ENCODE data around the gene EPN2. TPM values are rescaled to one million over a fixed set of nuclear protein-coding genes. Genes with fewer than 3 reads are reported as not detected.

The EPN2 gene
- total RNA-seq, 2 donors from 2014 or later = 28.7 to 47.9 TPM

- Histone ChIP-seq H3K36me3 (no peaks in the 10 kb centered on the region), H3K27ac (no peak overlapping the region), H3K27me3 (replicated peaks; ENCODE audit: insufficient read depth) (no peaks in the 10 kb centered on the region), H3K9me3 (no peaks in the 10 kb centered on the region), H3K4me1 (ENCODE audit: control insufficient read depth in 1 of 2, low read depth in 2 of 2) (peaks cover 0 to 14% of the 10 kb centered on the region in 2 donors), H3K4me3 (no peak overlapping the region)
- DNase-seq (ENCODE audit: low spot score) = no peak
- no peak for ATAC-seq (ENCODE audit: insufficient number of reproducible peaks, low FRiP score, low read depth)
- no peak for TF ChIP-seq CTCF (IDR thresholded peaks at IDR 0.05)
These were observed 64.2 kb downstream of the EPN2 start for GRCh38 chr17:19301274-19301951.

DNA sequence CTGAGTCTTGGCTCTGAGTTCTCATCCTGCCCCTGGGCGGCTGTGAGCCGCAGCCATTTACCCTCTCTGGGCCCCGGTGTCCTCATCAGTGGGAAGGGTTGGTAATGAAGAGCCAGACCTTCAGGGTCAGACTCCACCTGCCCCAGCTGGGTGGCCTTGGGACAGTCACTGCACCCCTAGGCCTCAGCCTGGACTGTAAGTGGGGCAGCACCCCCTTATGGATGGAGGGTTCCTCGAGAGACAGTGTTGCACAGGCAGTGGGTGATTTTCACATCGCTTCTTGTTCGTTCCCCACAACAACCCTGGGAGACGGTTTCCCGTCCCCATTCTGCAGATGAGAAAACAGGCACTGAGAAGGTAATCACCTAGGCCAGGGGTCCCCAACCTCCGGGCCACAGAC lies 64.8 kb downstream of the EPN2 start:
- Histone ChIP-seq H3K27me3 (replicated peaks; ENCODE audit: insufficient read depth) (no peaks in the 10 kb centered on the region), H3K27ac (no peak overlapping the region), H3K36me3 (no peaks in the 10 kb centered on the region), H3K4me1 (ENCODE audit: control insufficient read depth in 1 of 2, low read depth in 2 of 2) (peaks cover 0 to 14% of the 10 kb centered on the region in 2 donors), H3K4me3 (no peak overlapping the region), H3K9me3 (no peaks in the 10 kb centered on the region)
- ATAC-seq (ENCODE audit: insufficient number of reproducible peaks, low FRiP score, low read depth) (no peak), DNase-seq (ENCODE audit: low spot score) (no peak)
- TF ChIP-seq CTCF (IDR thresholded peaks at IDR 0.05) = no peak

- ATAC-seq (ENCODE audit: insufficient number of reproducible peaks, low FRiP score, low read depth) = no peak
- TF ChIP-seq CTCF (IDR thresholded peaks at IDR 0.05) = no peak
- H3K9me3 ChIP-seq = no peaks in the 10 kb centered on the region
- no peaks in the 10 kb centered on the region for H3K27me3 ChIP-seq (replicated peaks; ENCODE audit: insufficient read depth)
- no peak overlapping the region for H3K4me3 ChIP-seq
- no peaks in the 10 kb centered on the region for H3K36me3 ChIP-seq
- no peak overlapping the region for H3K27ac ChIP-seq
- no peak for DNase-seq (ENCODE audit: low spot score)
- H3K4me1 ChIP-seq (ENCODE audit: control insufficient read depth in 1 of 2, low read depth in 2 of 2) = peaks cover 0 to 14% of the 10 kb centered on the region in 2 donors
These were observed 65.7 kb downstream of the EPN2 start for GRCh38 chr17:19302791-19303331.

GRCh38 chr17:19303367-19303776 lies 66.2 kb downstream of the EPN2 start:
- H3K9me3 ChIP-seq = no peaks in the 10 kb centered on the region
- TF ChIP-seq CTCF (IDR thresholded peaks at IDR 0.05) = no peak
- H3K4me1 ChIP-seq (ENCODE audit: control insufficient read depth in 1 of 2, low read depth in 2 of 2) = peaks cover 0 to 14% of the 10 kb centered on the region in 2 donors
- no peaks in the 10 kb centered on the region for H3K27me3 ChIP-seq (replicated peaks; ENCODE audit: insufficient read depth)
- no peaks in the 10 kb centered on the region for H3K36me3 ChIP-seq
- H3K27ac ChIP-seq = no peak overlapping the region
- no peak for ATAC-seq (ENCODE audit: insufficient number of reproducible peaks, low FRiP score, low read depth)
- H3K4me3 ChIP-seq = no peak overlapping the region
- DNase-seq (ENCODE audit: low spot score) = no peak

DNA sequence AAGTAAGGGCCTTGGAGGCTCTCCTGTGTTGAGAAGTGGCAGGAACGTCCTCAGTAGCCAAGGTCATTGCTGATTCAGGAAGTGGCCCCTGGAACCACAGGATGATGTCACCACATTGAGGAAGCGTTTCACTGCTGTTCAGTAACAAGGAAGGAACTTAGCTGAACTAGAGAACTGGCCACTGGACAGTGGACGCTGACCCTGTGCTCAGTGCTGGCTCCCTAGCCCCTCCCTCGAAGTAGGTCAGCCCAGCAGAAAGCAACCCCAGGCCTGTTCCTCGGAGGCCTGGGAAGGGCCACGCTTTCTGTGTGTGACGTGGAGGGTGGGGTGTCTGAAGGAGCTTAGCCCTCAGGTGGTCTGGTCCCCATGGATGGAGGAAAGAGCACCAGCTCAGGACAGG lies 67.0 kb downstream of the EPN2 start:
- H3K27me3 ChIP-seq (replicated peaks; ENCODE audit: insufficient read depth) = no peaks in the 10 kb centered on the region
- no peaks in the 10 kb centered on the region for H3K36me3 ChIP-seq
- no peak for TF ChIP-seq CTCF (IDR thresholded peaks at IDR 0.05)
- DNase-seq (ENCODE audit: low spot score) (no peak), ATAC-seq (ENCODE audit: insufficient number of reproducible peaks, low FRiP score, low read depth) (no peak)
- H3K4me1 ChIP-seq (ENCODE audit: control insufficient read depth in 1 of 2, low read depth in 2 of 2) = peaks cover 0 to 8% of the 10 kb centered on the region in 2 donors
- H3K9me3 ChIP-seq = no peaks in the 10 kb centered on the region
- no peak overlapping the region for H3K27ac ChIP-seq
- H3K4me3 ChIP-seq = no peak overlapping the region
